Endothelial cell of umbilical vein (primary cell): ENCODE data around the gene NUP160. TPM values are rescaled to one million over a fixed set of nuclear protein-coding genes. Genes with fewer than 3 reads are reported as not detected.
"Not testable (repeated sequence)": the region's sequence is repeated elsewhere in the genome, so short reads cannot be mapped to it uniquely, and the experiment has no call there.

Experiments
- BruUV-seq: library from RNA; stranded (reverse); fragments of 400-500 nt; replicated peaks from 2 replicates; lab custom pipeline; 2021; lab: Mats Ljungman, UMichigan
- CTCF ChIA-PET: fragments of 300-600, 350-600 bp; sonication (Branson Sonifier 250); formaldehyde crosslinking; loops from one replicate; lab custom pipeline; 2021; ENCODE audit warnings: antibody characterized with exemption, inconsistent platforms; lab: Charles Lee
- POLR2A ChIA-PET: fragments of 300-600, 350-600 bp; sonication (Branson Sonifier 250); formaldehyde crosslinking; loops from one replicate; lab custom pipeline; 2021; ENCODE audit warnings: antibody characterized with exemption, inconsistent platforms; lab: Charles Lee
- DNase-seq: peaks from one replicate; pipeline ENCODE4 v3.0.0-alpha.2; 2011; ENCODE audit warnings: low read depth, low spot score
- FAIRE-seq: peaks from 2 replicates; lab custom pipeline; 2011; peaks lifted over from hg19 to GRCh38; lab: Jason Lieb, UNC
- H2AFZ ChIP-seq: 2 replicates; pipeline ENCODE4 v1.6.0; 2012; ENCODE audit warnings: low read depth, low read length, control low read depth, inconsistent platforms
- H3K27ac ChIP-seq: 2 replicates; pipeline ENCODE4 v1.5.1; 2011; ENCODE audit warnings: low read depth, mild to moderate bottlenecking, control low read depth, low read length, moderate library complexity; ENCODE audit not compliant: insufficient read depth
- H3K27me3 ChIP-seq, 2 experiments: 2 replicates each; pipeline versions ENCODE4 v1.6.0 to v1.6.1; 2011; ENCODE audit warnings: low read length in 2 of 2, mixed read lengths in 1 of 2; ENCODE audit not compliant: control insufficient read depth in 2 of 2, insufficient read depth in 2 of 2
- H3K36me3 ChIP-seq, 2 experiments: 2 replicates in 1 of 2; 3 replicates in 1 of 2; pipeline ENCODE4 v1.5.1; 2011; ENCODE audit warnings: low read length in 2 of 2, mild to moderate bottlenecking in 1 of 2, moderate library complexity in 1 of 2; ENCODE audit not compliant: control insufficient read depth in 2 of 2, insufficient read depth in 2 of 2; ENCODE audit errors: extremely low read depth in 1 of 2
- H3K4me1 ChIP-seq: 3 replicates; pipeline ENCODE4 v1.5.1; 2011; ENCODE audit warnings: mild to moderate bottlenecking, low read length; ENCODE audit not compliant: control insufficient read depth, insufficient read depth; ENCODE audit errors: extremely low read depth
- H3K4me2 ChIP-seq: 2 replicates; pipeline ENCODE4 v1.6.1; 2011; ENCODE audit warnings: low read length, control low read depth, mixed read lengths; ENCODE audit not compliant: insufficient read depth
- H3K4me3 ChIP-seq, 3 experiments: fragments of 200-600 bp in 1 of 3; sonication (generic), shearing (Covaris generic) in 1 of 3; replicated peaks in 1 of 3; 2 replicates each; pipeline ENCODE4 v1.5.1; 2011 to 2016; ENCODE audit warnings: control low read depth in 3 of 3, low read length in 3 of 3, mild to moderate bottlenecking in 2 of 3, inconsistent platforms in 1 of 3, low read depth in 1 of 3, moderate library complexity in 1 of 3; ENCODE audit not compliant: insufficient read depth in 1 of 3
- H3K79me2 ChIP-seq: 2 replicates; pipeline ENCODE4 v1.6.0; 2012; ENCODE audit warnings: low read length, inconsistent platforms; ENCODE audit not compliant: control insufficient read depth, insufficient read depth
- H3K9ac ChIP-seq: replicated peaks from 2 replicates; pipeline ENCODE3; 2011; ENCODE audit warnings: low read length, control low read depth; ENCODE audit not compliant: insufficient read depth; ENCODE audit errors: extremely low read depth
- H3K9me1 ChIP-seq: replicated peaks from 3 replicates; pipeline ENCODE4 v1.6.0; 2011; ENCODE audit warnings: mild to moderate bottlenecking, low read length; ENCODE audit not compliant: control insufficient read depth, insufficient read depth; ENCODE audit errors: extremely low read depth
- H3K9me3 ChIP-seq: replicated peaks from 2 replicates; pipeline ENCODE4 v1.5.1; 2012; ENCODE audit warnings: low read length, inconsistent platforms; ENCODE audit not compliant: control insufficient read depth, insufficient read depth
- H4K20me1 ChIP-seq: replicated peaks from 2 replicates; pipeline ENCODE3; 2011; ENCODE audit warnings: mild to moderate bottlenecking, low read length; ENCODE audit not compliant: control insufficient read depth, insufficient read depth; ENCODE audit errors: extremely low read depth
- FOS ChIP-seq: IDR thresholded peaks from 2 replicates; pipeline ENCODE4 v1.6.1; 2011; ENCODE audit warnings: mild to moderate bottlenecking, low read length, moderate library complexity, borderline replicate concordance; ENCODE audit not compliant: insufficient read depth
- GATA2 ChIP-seq: IDR thresholded peaks from 2 replicates; pipeline ENCODE4 v1.7.0; 2011; ENCODE audit warnings: low read depth, mild to moderate bottlenecking, moderate library complexity, mixed read lengths, low read length; ENCODE audit not compliant: insufficient read length, insufficient read depth
- JUN ChIP-seq: IDR thresholded peaks from 2 replicates; pipeline ENCODE4 v1.6.1; 2011; ENCODE audit warnings: borderline replicate concordance, low read depth; ENCODE audit not compliant: insufficient read length, insufficient read depth
- MAX ChIP-seq: IDR thresholded peaks from 2 replicates; pipeline ENCODE4 v1.6.1; 2011; ENCODE audit not compliant: insufficient read depth, insufficient read length
- POLR2A ChIP-seq: IDR thresholded peaks from 2 replicates; pipeline ENCODE4 v1.6.1; 2012; ENCODE audit warnings: low read depth, mild to moderate bottlenecking, control low read depth, low read length
- POLR2AphosphoS5 ChIP-seq: IDR thresholded peaks from 2 replicates; pipeline ENCODE4 v1.6.1; 2012; ENCODE audit warnings: low read depth, mild to moderate bottlenecking, control low read depth, low read length, moderate library complexity; ENCODE audit not compliant: insufficient read depth
- dilution Hi-C: fragments of 300-500 bp; cut with MboI; formaldehyde crosslinking; loops from one replicate; pipeline ENCODE4 v1.15.0; 2019; ENCODE audit warnings: low sequenced_read_pairs; ENCODE audit not compliant: extremely low pct_ligation_motif_present
- intact Hi-C: fragments of 100-400 bp; cut with micrococcal nuclease; formaldehyde crosslinking; loops from one replicate; pipeline ENCODE4 v1.10.0; 2022
- polyA plus RNA-seq, 4 experiments: library from polyadenylated mRNA; depleted of rRNA in 3 of 4; stranded (reverse) in 3 of 4; unstranded in 1 of 4; fragments of >200 nt; gene quantifications; 2 replicates each; pipeline versions ENCODE4 v1.2.1 to v1.2.3, GENCODE V29; 2011 to 2012; ENCODE audit warnings: missing spikeins in 1 of 4
- total RNA-seq: library from RNA; stranded (reverse); gene quantifications from 2 replicates; pipeline ENCODE4 v1.2.3, GENCODE V29; 2021

NUP160 gene
- total and polyA plus RNA-seq, 2 donors (not counting 3 experiments of a cell fraction or from before 2014, with no cell fraction given) = 15.4 to 39.6 TPM

DNA sequence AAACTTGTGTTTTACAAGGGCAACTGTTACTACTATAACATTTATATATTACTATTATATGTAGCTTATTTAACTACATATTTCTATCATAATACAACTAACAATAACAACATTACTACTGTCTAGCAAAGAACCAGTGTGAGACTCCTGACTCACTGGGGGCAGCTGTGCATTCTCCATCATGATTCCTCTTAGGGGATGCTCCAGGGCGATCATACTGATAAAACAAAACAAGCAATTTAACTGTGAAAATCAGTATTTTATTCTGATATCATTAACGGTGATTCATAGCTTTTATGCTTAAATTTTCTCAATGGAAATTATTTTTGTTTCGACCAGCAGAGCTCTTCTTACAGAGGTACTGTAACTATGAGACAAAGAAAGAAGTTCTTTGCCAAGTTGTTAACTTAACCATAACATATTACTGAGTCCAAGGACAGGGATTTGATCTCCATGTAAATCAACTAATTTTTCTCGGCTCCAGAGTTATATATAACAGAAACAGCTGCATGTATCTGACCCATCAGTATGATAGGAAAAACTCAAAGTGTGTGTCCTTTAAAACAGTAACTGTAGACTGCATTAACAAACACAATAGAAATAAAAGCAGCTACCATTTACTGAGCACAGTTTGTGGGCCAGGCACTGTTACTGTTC is 56.2 kb downstream of the NUP160 start:
- intact Hi-C loops = no loop called here
- Histone ChIP-seq H3K79me2 (no peaks in the 10 kb centered on the region), H3K9me1 (no peaks in the 10 kb centered on the region), H3K36me3 (peaks cover 0 to 3% of the 10 kb centered on the region in 2 experiments), H3K9ac (no peak overlapping the region), H3K9me3 (no peaks in the 10 kb centered on the region), H3K27me3 (no peaks in the 10 kb centered on the region), H3K27ac (no peak overlapping the region), H3K4me1 (no peaks in the 10 kb centered on the region), H2AFZ (no peak overlapping the region), H4K20me1 (no peaks in the 10 kb centered on the region), H3K4me2 (no peak overlapping the region), H3K4me3 (no peak overlapping the region)
- ChIA-PET POLR2A (no interaction called here), CTCF (interaction anchor here (1.0 kb wide), 1 partner anchor 12 kb away, joined by 3 read pairs; no protein-coding TSS in a partner anchor)
- DNase-seq (no peak), FAIRE-seq (no peak)
- dilution Hi-C loops = no loop called here
- no TSS peak for BruUV-seq
- TF ChIP-seq POLR2A (no peak), POLR2AphosphoS5 (no peak), GATA2 (no peak), FOS (no peak), JUN (no peak), MAX (no peak)

GRCh38 chr11:47790017-47790416 is 58.1 kb downstream of the NUP160 start:
- H3K9ac ChIP-seq, H3K4me3 ChIP-seq, H3K9me3 ChIP-seq, intact Hi-C loops, DNase-seq, H2AFZ ChIP-seq, H3K27ac ChIP-seq, H3K79me2 ChIP-seq, H3K36me3 ChIP-seq, FAIRE-seq, H3K4me2 ChIP-seq, BruUV-seq, dilution Hi-C loops, H3K9me1 ChIP-seq, H3K27me3 ChIP-seq, H3K4me1 ChIP-seq, H4K20me1 ChIP-seq, CTCF ChIA-PET: not testable (repeated sequence)
- POLR2A ChIA-PET = interaction anchor here (0.7 kb wide), 1 partner anchor 190 kb away, joined by 4 read pairs; no protein-coding TSS in a partner anchor
